ENCODE results near the gene RHOT2. TPM values are rescaled to one million over a fixed set of nuclear protein-coding genes. Genes with fewer than 3 reads are reported as not detected.

Gene RHOT2
- total RNA-seq, 1 experiment from 2014 or later, result 73.8 TPM

DNA sequence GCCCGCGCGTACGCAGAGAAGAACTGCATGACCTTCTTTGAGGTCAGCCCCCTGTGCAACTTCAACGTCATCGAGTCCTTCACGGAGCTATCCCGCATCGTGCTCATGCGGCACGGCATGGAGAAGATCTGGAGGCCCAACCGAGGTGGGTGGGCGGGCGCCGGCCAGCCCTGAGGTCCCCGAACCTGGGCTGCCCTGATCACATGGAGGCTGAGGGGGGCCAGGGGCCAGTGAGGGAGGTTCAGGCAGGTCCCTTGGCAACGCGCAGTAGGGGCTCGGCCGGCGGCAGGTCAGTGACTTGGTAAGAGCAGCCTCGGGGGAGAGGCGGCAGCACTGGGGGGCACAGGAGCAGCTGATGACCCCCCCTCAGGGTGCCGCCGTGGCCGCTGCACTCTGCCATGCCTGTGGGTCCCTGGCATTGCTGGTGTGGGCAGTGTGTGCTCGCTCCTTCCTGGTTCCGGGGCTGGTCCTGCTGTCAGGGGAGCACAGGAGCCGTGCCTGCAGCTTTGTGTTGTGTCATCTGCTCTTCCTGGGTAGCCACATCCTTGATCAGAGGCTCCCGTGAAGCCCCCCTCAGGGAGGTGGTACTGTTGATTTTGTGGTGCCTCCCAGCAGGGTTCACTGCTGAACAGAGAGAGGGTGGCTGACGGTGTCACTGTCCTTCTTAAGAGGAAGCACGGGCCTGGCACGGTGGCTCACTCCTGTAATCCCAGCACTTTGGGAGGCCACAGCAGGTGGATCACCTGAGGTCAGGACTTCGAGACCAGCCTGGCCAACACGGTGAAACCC lies 41.8 kb upstream of the RHOT2 start:
- no peaks in the 10 kb centered on the region for H3K9me2 ChIP-seq (replicated peaks; ENCODE audit: insufficient read depth, low read length)
- peaks cover 21% of the 10 kb centered on the region for H3K4me1 ChIP-seq (ENCODE audit: low read length)
- no peak overlapping the region for H2AFZ ChIP-seq (ENCODE audit: low read length)
- no peaks in the 10 kb centered on the region for H3K27me3 ChIP-seq (ENCODE audit: low read length)
- H3K27ac ChIP-seq (ENCODE audit: low read length), result no peak overlapping the region
- no peak overlapping the region for H3K4me2 ChIP-seq (ENCODE audit: low read depth, low read length, poor library complexity, severe bottlenecking)
- no peaks in the 10 kb centered on the region for H3K36me3 ChIP-seq (ENCODE audit: insufficient read depth, low read length)
- 0 out of 2 replicates have a peak, but pooled peaks cover 6% of the 10 kb centered on the region for H4K20me1 ChIP-seq (ENCODE audit: insufficient read depth, low read depth, low read length)
- H3K9me3 ChIP-seq (ENCODE audit: low read length), result no peaks in the 10 kb centered on the region
- H3K79me2 ChIP-seq (ENCODE audit: low read length), result no peaks in the 10 kb centered on the region
- no peak overlapping the region for H3K4me3 ChIP-seq (ENCODE audit: low read length)
- no peak overlapping the region for H3K9ac ChIP-seq (ENCODE audit: low read length)
- no peak for DNase-seq

DNA sequence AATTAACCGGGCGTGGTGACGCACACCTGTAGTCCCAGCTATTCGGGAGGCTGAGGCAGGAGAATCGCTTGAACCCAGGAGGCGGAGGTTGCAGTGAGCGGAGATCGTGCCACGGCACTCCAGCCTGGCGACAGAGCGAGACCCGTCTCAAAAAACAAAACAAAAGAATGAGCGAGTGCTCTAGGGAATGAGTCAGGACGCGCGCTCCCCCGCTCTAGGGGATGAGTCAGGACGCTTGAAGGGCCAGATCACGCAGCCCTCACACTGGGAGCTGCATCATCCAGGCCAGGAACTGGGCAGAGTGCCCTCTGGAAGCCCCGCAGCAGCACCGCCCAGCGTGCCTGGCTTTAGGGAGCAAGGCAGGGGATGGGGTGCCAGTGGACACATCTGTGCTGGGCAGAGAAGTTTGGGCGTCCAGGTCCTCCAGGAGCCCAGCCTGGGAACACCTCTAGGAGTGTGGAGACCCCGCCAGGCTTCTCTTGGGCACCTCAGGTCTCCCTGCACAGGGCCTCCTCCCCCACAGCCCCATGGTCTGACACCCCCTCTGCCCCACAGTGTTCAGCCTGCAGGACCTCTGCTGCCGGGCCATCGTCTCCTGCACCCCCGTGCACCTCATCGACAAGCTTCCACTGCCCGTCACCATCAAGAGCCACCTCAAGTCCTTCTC lies 41.0 kb upstream of the RHOT2 start:
- no peaks in the 10 kb centered on the region for H3K79me2 ChIP-seq (ENCODE audit: low read length)
- no peak overlapping the region for H3K4me3 ChIP-seq (ENCODE audit: low read length)
- H3K9ac ChIP-seq (ENCODE audit: low read length), result no peak overlapping the region
- 0 out of 2 replicates have a peak, but pooled peaks cover 6% of the 10 kb centered on the region for H4K20me1 ChIP-seq (ENCODE audit: insufficient read depth, low read depth, low read length)
- no peak overlapping the region for H2AFZ ChIP-seq (ENCODE audit: low read length)
- no peaks in the 10 kb centered on the region for H3K9me3 ChIP-seq (ENCODE audit: low read length)
- no peak overlapping the region for H3K27ac ChIP-seq (ENCODE audit: low read length)
- DNase-seq, result no peak
- peaks cover 22% of the 10 kb centered on the region for H3K4me1 ChIP-seq (ENCODE audit: low read length)
- H3K36me3 ChIP-seq (ENCODE audit: insufficient read depth, low read length), result no peaks in the 10 kb centered on the region
- H3K9me2 ChIP-seq (replicated peaks; ENCODE audit: insufficient read depth, low read length), result no peaks in the 10 kb centered on the region
- H3K27me3 ChIP-seq (ENCODE audit: low read length), result no peaks in the 10 kb centered on the region
- H3K4me2 ChIP-seq (ENCODE audit: low read depth, low read length, poor library complexity, severe bottlenecking), result no peak overlapping the region

- Histone ChIP-seq H3K4me1 (ENCODE audit: low read length) (peaks cover 22% of the 10 kb centered on the region), H3K4me2 (ENCODE audit: low read depth, low read length, poor library complexity, severe bottlenecking) (no peak overlapping the region), H3K36me3 (ENCODE audit: insufficient read depth, low read length) (no peaks in the 10 kb centered on the region), H3K79me2 (ENCODE audit: low read length) (no peaks in the 10 kb centered on the region), H3K4me3 (ENCODE audit: low read length) (no peak overlapping the region), H4K20me1 (ENCODE audit: insufficient read depth, low read depth, low read length) (0 out of 2 replicates have a peak, but pooled peaks cover 6% of the 10 kb centered on the region), H3K27me3 (ENCODE audit: low read length) (no peaks in the 10 kb centered on the region), H3K9me3 (ENCODE audit: low read length) (no peaks in the 10 kb centered on the region), H3K27ac (ENCODE audit: low read length) (no peak overlapping the region), H3K9me2 (replicated peaks; ENCODE audit: insufficient read depth, low read length) (no peaks in the 10 kb centered on the region), H3K9ac (ENCODE audit: low read length) (no peak overlapping the region), H2AFZ (ENCODE audit: low read length) (no peak overlapping the region)
- DNase-seq, result no peak
Measured at GRCh38 chr16:627454-628239, 40.3 kb upstream of the RHOT2 start.

- Histone ChIP-seq H3K9me3 (ENCODE audit: low read length) (no peaks in the 10 kb centered on the region), H3K27ac (ENCODE audit: low read length) (no peak overlapping the region), H3K4me1 (ENCODE audit: low read length) (peaks cover 22% of the 10 kb centered on the region), H3K9me2 (replicated peaks; ENCODE audit: insufficient read depth, low read length) (no peaks in the 10 kb centered on the region), H3K79me2 (ENCODE audit: low read length) (no peaks in the 10 kb centered on the region), H2AFZ (ENCODE audit: low read length) (no peak overlapping the region), H3K9ac (ENCODE audit: low read length) (no peak overlapping the region), H3K4me3 (ENCODE audit: low read length) (no peak overlapping the region), H4K20me1 (ENCODE audit: insufficient read depth, low read depth, low read length) (0 out of 2 replicates have a peak, but pooled peaks cover 6% of the 10 kb centered on the region), H3K36me3 (ENCODE audit: insufficient read depth, low read length) (no peaks in the 10 kb centered on the region), H3K4me2 (ENCODE audit: low read depth, low read length, poor library complexity, severe bottlenecking) (no peak overlapping the region), H3K27me3 (ENCODE audit: low read length) (no peaks in the 10 kb centered on the region)
- no peak for DNase-seq
Measured at GRCh38 chr16:628321-629061, 39.4 kb upstream of the RHOT2 start.

DNA sequence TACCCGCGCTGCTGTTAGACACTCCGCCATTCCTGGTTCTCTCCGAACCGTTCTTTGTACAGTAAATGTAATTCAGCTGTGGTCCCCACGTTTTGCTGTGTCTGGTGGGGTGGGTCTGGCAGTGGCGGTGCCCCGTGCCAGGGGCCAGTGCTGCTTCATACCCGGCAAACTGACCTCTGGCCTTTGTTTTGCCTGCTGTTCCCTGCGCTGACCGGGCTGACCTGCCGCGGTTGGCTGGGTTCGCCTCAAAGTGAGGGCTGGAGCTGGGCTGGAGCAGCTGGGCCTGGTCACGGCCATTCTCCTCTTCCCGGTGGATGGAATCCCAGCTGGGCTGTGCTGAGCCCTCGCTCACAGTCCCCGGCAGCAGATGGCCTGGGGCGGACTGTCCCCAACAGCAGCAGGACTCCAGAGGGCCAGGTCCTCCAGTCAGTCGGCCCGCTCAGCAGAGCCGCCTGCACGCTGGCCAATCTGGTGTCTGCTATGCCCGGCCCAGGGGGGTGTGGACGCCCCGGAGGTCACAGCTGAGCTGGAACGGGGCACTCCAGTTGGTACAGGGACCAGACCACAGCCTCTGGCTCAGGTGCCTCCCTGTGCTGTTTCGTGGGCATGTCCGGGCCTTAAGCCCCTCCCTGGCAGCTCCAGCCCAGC lies 38.6 kb upstream of the RHOT2 start:
- no peak for DNase-seq
- peaks cover 3% of the 10 kb centered on the region; the same call in 1 of the 2 replicates for H3K79me2 ChIP-seq (ENCODE audit: low read length)
- 0 out of 2 replicates have a peak, but pooled peaks cover 2% of the 10 kb centered on the region for H3K36me3 ChIP-seq (ENCODE audit: insufficient read depth, low read length)
- no peak overlapping the region for H3K4me2 ChIP-seq (ENCODE audit: low read depth, low read length, poor library complexity, severe bottlenecking)
- H3K9me2 ChIP-seq (replicated peaks; ENCODE audit: insufficient read depth, low read length), result no peaks in the 10 kb centered on the region
- H3K4me3 ChIP-seq (ENCODE audit: low read length), result no peak overlapping the region
- no peak overlapping the region for H3K27ac ChIP-seq (ENCODE audit: low read length)
- H2AFZ ChIP-seq (ENCODE audit: low read length), result no peak overlapping the region
- H3K9ac ChIP-seq (ENCODE audit: low read length), result no peak overlapping the region
- no peaks in the 10 kb centered on the region for H3K27me3 ChIP-seq (ENCODE audit: low read length)
- peaks cover 15% of the 10 kb centered on the region for H3K4me1 ChIP-seq (ENCODE audit: low read length)
- 0 out of 2 replicates have a peak, but pooled peaks cover under 1% of the 10 kb centered on the region for H4K20me1 ChIP-seq (ENCODE audit: insufficient read depth, low read depth, low read length)
- H3K9me3 ChIP-seq (ENCODE audit: low read length), result no peaks in the 10 kb centered on the region

DNA sequence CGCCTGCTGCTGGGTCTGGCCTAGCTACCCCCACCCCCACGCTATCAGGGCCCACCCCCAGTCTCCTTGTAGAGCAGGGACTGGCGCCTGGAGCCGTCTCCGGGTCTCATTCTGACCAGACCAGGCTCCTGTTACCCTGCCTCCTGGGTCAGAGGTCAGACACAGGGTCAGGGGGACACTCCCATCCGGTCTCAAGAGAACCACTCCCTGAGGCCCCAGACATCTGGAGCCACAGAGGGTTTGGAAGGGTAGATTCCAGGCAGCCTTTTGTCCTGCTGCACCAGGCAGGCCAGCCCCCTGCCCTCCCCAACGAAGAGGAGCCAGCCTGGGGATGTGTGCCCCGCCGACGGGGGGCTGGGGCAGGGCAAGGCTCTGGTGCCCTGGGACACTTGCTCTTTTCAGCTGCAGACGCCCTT lies 38.1 kb upstream of the RHOT2 start:
- H3K9me3 ChIP-seq (ENCODE audit: low read length), result no peaks in the 10 kb centered on the region
- H3K9ac ChIP-seq (ENCODE audit: low read length), result no peak overlapping the region
- 0 out of 2 replicates have a peak, but pooled peaks cover 4% of the 10 kb centered on the region for H3K36me3 ChIP-seq (ENCODE audit: insufficient read depth, low read length)
- H3K79me2 ChIP-seq (ENCODE audit: low read length), result peaks cover 8% of the 10 kb centered on the region
- no peak overlapping the region for H3K4me3 ChIP-seq (ENCODE audit: low read length)
- no peak for DNase-seq
- H4K20me1 ChIP-seq (ENCODE audit: insufficient read depth, low read depth, low read length), result peaks cover 2% of the 10 kb centered on the region; the same call in 1 of the 2 replicates
- H2AFZ ChIP-seq (ENCODE audit: low read length), result no peak overlapping the region
- no peaks in the 10 kb centered on the region for H3K27me3 ChIP-seq (ENCODE audit: low read length)
- peaks cover 13% of the 10 kb centered on the region for H3K4me1 ChIP-seq (ENCODE audit: low read length)
- H3K27ac ChIP-seq (ENCODE audit: low read length), result no peak overlapping the region
- no peak overlapping the region for H3K4me2 ChIP-seq (ENCODE audit: low read depth, low read length, poor library complexity, severe bottlenecking)
- no peaks in the 10 kb centered on the region for H3K9me2 ChIP-seq (replicated peaks; ENCODE audit: insufficient read depth, low read length)

DNA sequence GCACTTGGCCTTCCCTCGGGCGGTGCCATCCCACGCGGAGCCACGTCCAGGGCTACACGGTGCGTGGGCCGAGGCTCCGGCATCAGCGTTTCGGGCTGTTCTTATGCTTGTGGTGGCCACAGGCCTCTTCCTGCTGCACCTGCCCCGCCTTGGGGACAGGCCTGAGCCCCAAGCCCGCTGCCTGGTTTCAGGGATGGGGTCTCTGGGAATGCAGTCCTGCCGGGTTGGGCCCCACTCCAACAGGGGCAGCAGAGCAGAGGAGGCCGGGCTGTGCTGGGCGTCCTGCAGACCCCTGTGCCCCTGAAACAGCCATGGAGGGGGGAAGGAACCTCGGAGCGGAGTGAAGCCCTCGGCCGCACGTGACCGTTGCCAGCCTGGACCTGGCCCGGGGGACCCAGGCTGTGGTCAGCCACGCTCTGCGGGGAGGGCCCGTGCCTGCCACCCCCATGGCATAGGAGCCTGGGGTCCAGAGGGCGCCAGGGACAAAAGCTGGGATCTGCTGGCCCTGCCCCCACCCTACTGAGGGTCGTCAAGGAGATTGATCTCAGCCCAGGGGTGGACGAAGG lies 37.6 kb upstream of the RHOT2 start:
- Histone ChIP-seq H3K36me3 (ENCODE audit: insufficient read depth, low read length) (0 out of 2 replicates have a peak, but pooled peaks cover 4% of the 10 kb centered on the region), H3K4me2 (ENCODE audit: low read depth, low read length, poor library complexity, severe bottlenecking) (no peak overlapping the region), H3K27me3 (ENCODE audit: low read length) (no peaks in the 10 kb centered on the region), H3K27ac (ENCODE audit: low read length) (no peak overlapping the region), H3K4me1 (ENCODE audit: low read length) (peaks cover 14% of the 10 kb centered on the region), H4K20me1 (ENCODE audit: insufficient read depth, low read depth, low read length) (peaks cover 7% of the 10 kb centered on the region; the same call in 1 of the 2 replicates), H3K4me3 (ENCODE audit: low read length) (no peak overlapping the region), H2AFZ (ENCODE audit: low read length) (no peak overlapping the region), H3K9ac (ENCODE audit: low read length) (no peak overlapping the region), H3K9me2 (replicated peaks; ENCODE audit: insufficient read depth, low read length) (no peaks in the 10 kb centered on the region), H3K9me3 (ENCODE audit: low read length) (no peaks in the 10 kb centered on the region), H3K79me2 (ENCODE audit: low read length) (peaks cover 13% of the 10 kb centered on the region)
- DNase-seq, result no peak
